K562 (cell line): Measurements from ENCODE around the gene ODAD4. TPM values are rescaled to one million over a fixed set of nuclear protein-coding genes. Genes with fewer than 3 reads are reported as not detected.

Experiments used
- ATAC-seq: fragments of 200-7000 bp; cut with Tn5 transposase; 3 replicates; pipeline ENCODE4 v1.9.1; 2020; ENCODE audit warnings: moderate library complexity
- BruUV-seq: library from RNA; stranded (reverse); fragments of 400-500 nt; replicated peaks from 2 replicates; lab custom pipeline; 2021; lab: Mats Ljungman, UMichigan
- CTCF ChIA-PET: fragments of 300-600 bp; formaldehyde crosslinking; extraction: SDS; loops from one replicate; lab custom pipeline; 2021; ENCODE audit warnings: low intra/inter-chr PET ratio; lab: Yijun Ruan, JAX
- POLR2A ChIA-PET: fragments of 300-600, 350-650 bp; sonication (Branson Sonifier 250); formaldehyde crosslinking; extraction: SDS; loops from one replicate; lab custom pipeline; 2021; ENCODE audit warnings: antibody characterized with exemption, inconsistent platforms; lab: Yijun Ruan, JAX
- DNase-seq, 4 experiments: peaks; one replicate each; pipeline versions ENCODE4 v3.0.0 to v3.0.0-alpha.2; 2011 to 2018; ENCODE audit warnings: low spot score in 3 of 4, mixed read lengths in 3 of 4; ENCODE audit errors: extremely low read depth in 1 of 4
- FAIRE-seq: peaks from 2 replicates; lab custom pipeline; 2011; peaks lifted over from hg19 to GRCh38; lab: Jason Lieb, UNC
- H2AFZ ChIP-seq: 2 replicates; pipeline ENCODE4 v1.6.0; 2011; ENCODE audit warnings: low read depth, low read length, control low read depth, inconsistent platforms
- H3K27ac ChIP-seq: fragments of 200-600 bp; 3 replicates; pipeline ENCODE4 v1.8.0; 2011; ENCODE audit warnings: low read depth, mild to moderate bottlenecking, control low read depth, inconsistent platforms, low read length, moderate library complexity, mixed read lengths; ENCODE audit errors: extremely low read depth
- H3K27me3 ChIP-seq, 2 experiments: fragments of 300-600 bp in 1 of 2; 2 replicates in 1 of 2; 3 replicates in 1 of 2; pipeline versions ENCODE4 v1.6.0 to v1.8.0; 2011; ENCODE audit warnings: inconsistent platforms in 2 of 2, low read length in 2 of 2, mild to moderate bottlenecking in 1 of 2, mixed read lengths in 1 of 2, moderate library complexity in 1 of 2; ENCODE audit not compliant: control insufficient read depth in 2 of 2, insufficient read depth in 2 of 2
- H3K36me3 ChIP-seq: fragments of 300-600 bp; 3 replicates; pipeline ENCODE4 v1.8.0; 2011; ENCODE audit warnings: mild to moderate bottlenecking, low read length, inconsistent platforms; ENCODE audit not compliant: control insufficient read depth, insufficient read depth
- H3K4me1 ChIP-seq, 2 experiments: fragments of 200-600 bp in 1 of 2; replicated peaks in 1 of 2; 2 replicates in 1 of 2; 3 replicates in 1 of 2; pipeline versions ENCODE4 v1.5.1 to v1.8.0; 2011; ENCODE audit warnings: inconsistent platforms in 2 of 2, low read length in 2 of 2, mild to moderate bottlenecking in 1 of 2, mixed read lengths in 1 of 2, moderate library complexity in 1 of 2; ENCODE audit not compliant: control insufficient read depth in 2 of 2, insufficient read depth in 2 of 2
- H3K4me2 ChIP-seq: 2 replicates; pipeline ENCODE4 v1.6.1; 2011; ENCODE audit warnings: low read length, control low read depth, inconsistent platforms, mixed read lengths; ENCODE audit not compliant: insufficient read depth
- H3K4me3 ChIP-seq: fragments of 200-600 bp; sonication (generic), shearing (Covaris generic); 2 replicates; pipeline ENCODE4 v1.5.1; 2016; ENCODE audit warnings: control low read depth, inconsistent platforms
- H3K79me2 ChIP-seq: fragments of 200-600 bp; 3 replicates; pipeline ENCODE4 v1.8.0; 2011; ENCODE audit warnings: low read length, inconsistent platforms; ENCODE audit not compliant: control insufficient read depth, insufficient read depth
- H3K9ac ChIP-seq, 2 experiments: 2 replicates each; pipeline versions ENCODE4 v1.6.0 to v1.6.1; 2011; ENCODE audit warnings: low read depth in 2 of 2, low read length in 2 of 2, control low read depth in 1 of 2, inconsistent platforms in 1 of 2, mild to moderate bottlenecking in 1 of 2, mixed read lengths in 1 of 2; ENCODE audit not compliant: insufficient read depth in 1 of 2
- H3K9me1 ChIP-seq: one replicate; pipeline ENCODE4 v1.6.0; 2011; ENCODE audit warnings: inconsistent platforms, mild to moderate bottlenecking, low read length, moderate library complexity; ENCODE audit not compliant: control insufficient read depth, insufficient read depth
- H3K9me3 ChIP-seq: replicated peaks from 2 replicates; pipeline ENCODE4 v1.5.1; 2011; ENCODE audit warnings: low read depth, low read length, inconsistent platforms; ENCODE audit not compliant: control insufficient read depth, insufficient read depth
- H4K20me1 ChIP-seq: replicated peaks from 2 replicates; pipeline ENCODE4 v1.6.1; 2011; ENCODE audit warnings: low read length, inconsistent platforms, mixed read lengths; ENCODE audit not compliant: control insufficient read depth, insufficient read depth
- HIVEP1 ChIP-seq: fragments of 250-450 bp; sonication (Bioruptor Pico); IDR thresholded peaks from 2 replicates; pipeline ENCODE4 v1.4.0; 2020; ENCODE audit warnings: mild to moderate bottlenecking
- MCM5 ChIP-seq: fragments of 450-650 bp; IDR thresholded peaks from 2 replicates; pipeline ENCODE4 v1.6.1; 2016; ENCODE audit warnings: low read depth
- PATZ1 ChIP-seq: fragments of 250-450 bp; sonication (Bioruptor Pico); IDR thresholded peaks from 2 replicates; pipeline ENCODE4 v1.5.0; 2020; ENCODE audit warnings: mild to moderate bottlenecking, borderline replicate concordance
- PHF8 ChIP-seq: fragments of 200-600 bp; sonication (generic); IDR thresholded peaks from 2 replicates; pipeline ENCODE4 v1.6.1; 2012; ENCODE audit warnings: mixed run types, mild to moderate bottlenecking, inconsistent platforms, low read length, moderate library complexity, borderline replicate concordance
- RB1 ChIP-seq: fragments of 450-650 bp; IDR thresholded peaks from 2 replicates; pipeline ENCODE4 v1.6.1; 2017; ENCODE audit warnings: low read depth, mild to moderate bottlenecking
- SMARCA5 ChIP-seq: fragments of 450-650 bp; IDR thresholded peaks from 2 replicates; pipeline ENCODE4 v1.6.1; 2016
- SREBF1 ChIP-seq: fragments of 150-350 bp; IDR thresholded peaks from 2 replicates; pipeline ENCODE4 v1.6.1; 2014; ENCODE audit warnings: antibody characterized with exemption, low read depth, low read length, borderline replicate concordance
- TSHZ1 ChIP-seq: fragments of 250-450 bp; sonication (Bioruptor Pico); IDR thresholded peaks from 2 replicates; pipeline ENCODE4 v1.4.0; 2020; ENCODE audit warnings: mild to moderate bottlenecking, moderate library complexity
- ZFP36 ChIP-seq: fragments of 150-350 bp; IDR thresholded peaks from 2 replicates; pipeline ENCODE4 v1.6.1; 2018; ENCODE audit warnings: low read length, low read depth; ENCODE audit not compliant: partially characterized antibody
- ZNF134 ChIP-seq: fragments of 250-450 bp; sonication (Bioruptor Pico); conservative IDR thresholded peaks from 2 replicates; pipeline ENCODE4 v1.4.0; 2020
- ZNF143 ChIP-seq: sonication (generic); formaldehyde crosslinking; IDR thresholded peaks from 2 replicates; pipeline ENCODE4 v1.9.0; 2022; ENCODE audit warnings: mild to moderate bottlenecking, missing genetic modification reagents
- ZNF263 ChIP-seq: sonication (generic); formaldehyde crosslinking; IDR thresholded peaks from 2 replicates; pipeline ENCODE4 v1.8.0; 2022; ENCODE audit warnings: mild to moderate bottlenecking, missing genetic modification reagents, borderline replicate concordance
- ZNF395 ChIP-seq: fragments of 200-800 bp; sonication (Bioruptor generic); IDR thresholded peaks from 2 replicates; pipeline ENCODE4 v1.6.1; 2017; ENCODE audit warnings: missing genetic modification characterization, missing compliant biosample characterization
- WGBS: fragments of 100-300 bp; shearing (Covaris generic); methylation state at CpG from one replicate; pipeline ENCODE4 v1.1.6; 2016; ENCODE audit warnings: low coverage, mixed read lengths; ENCODE audit not compliant: insufficient coverage; ENCODE audit errors: missing lambda C conversion rate; 5-methylcytosine and 5-hydroxymethylcytosine counted together
- in situ Hi-C: fragments of 300-500 bp; cut with MboI; formaldehyde crosslinking; loops from 4 replicates; pipeline ENCODE4 v1.15.0; 2018; ENCODE audit warnings: inconsistent platforms, mixed read lengths
- intact Hi-C: fragments of 100-400 bp; cut with micrococcal nuclease; formaldehyde crosslinking; loops from 2 replicates; pipeline ENCODE4 v1.14.2; 2022
- polyA plus RNA-seq, 8 experiments: library from polyadenylated mRNA; depleted of rRNA in 4 of 8; stranded (reverse) in 5 of 8; unstranded in 3 of 8; fragments of >200 nt; fragmentation: Nextera tagmentation in 2 of 8; fragmentation: Illumina TruSeq in 1 of 8; extraction: Ambion mirVana in 2 of 8; extraction: Trizol in 1 of 8; gene quantifications; 2 replicates each; pipeline versions ENCODE4 v1.2.1 to v1.2.3, GENCODE V29; 2011 to 2014; ENCODE audit warnings: inconsistent platforms in 1 of 8, missing spikeins in 1 of 8
- total RNA-seq, 7 experiments: library from RNA; depleted of rRNA in 6 of 7; stranded (reverse); fragments of >200 nt in 6 of 7; fragmentation: Illumina TruSeq in 2 of 7; extraction: Trizol in 2 of 7; gene quantifications; 2 replicates each; pipeline versions ENCODE4 v1.2.1 to v1.2.3, GENCODE V29; 2011 to 2021; ENCODE audit warnings: low replicate concordance in 1 of 7

Gene ODAD4
- total and polyA plus RNA-seq, 9 of the 15 experiments (the other 6 are each of a cell fraction or from before 2014, with no cell fraction given): 0.09 to 0.98 (median 0.51) TPM

GRCh38 chr17:41957869-41958439 is 27.5 kb downstream of the ODAD4 start (continued):
- no peak for TF ChIP-seq HIVEP1 (CRISPR knock-in tag)

GRCh38 chr17:41959030-41959335 is 28.6 kb downstream of the ODAD4 start:
- H3K4me2 ChIP-seq: no peak overlapping the region; the same call in 1 of the 2 replicates
- H3K4me1 ChIP-seq: peaks cover 23 to 29% of the 10 kb centered on the region in 2 experiments
- H3K27me3 ChIP-seq: no peaks in the 10 kb centered on the region
- no peaks in the 10 kb centered on the region for H4K20me1 ChIP-seq
- H3K9me3 ChIP-seq: no peaks in the 10 kb centered on the region
- no peak overlapping the region for H3K27ac ChIP-seq
- peak overlapping the region; percentile 98; the same call in 1 of the 2 replicates for H2AFZ ChIP-seq
- BruUV-seq: no TSS peak
- no peak for ATAC-seq
- FAIRE-seq: no peak
- intact Hi-C loops: loop anchor here (1.0 to 5.0 kb wide), 4 partner anchors 28 to 221 kb away; partner anchors contain the start of genes ACLY and ODAD4
- in situ Hi-C loops: loop anchor here (5.0 kb wide), 1 partner anchor 222 kb away; no protein-coding TSS in a partner anchor
- no peaks in the 10 kb centered on the region for H3K36me3 ChIP-seq
- ChIA-PET POLR2A (interaction anchor here (0.6 to 3.0 kb wide), 8 partner anchors 10 to 545 kb away, joined by 3 to 9 read pairs (median 4); partner anchors contain the start of genes JUP and ODAD4), CTCF (interaction anchor here (1.5 to 1.8 kb wide), 2 partner anchors 29 to 220 kb away, joined by 9 to 14 read pairs; partner anchors contain the start of gene ODAD4)
- no peak overlapping the region; a peak in 1 of 4 replicates for H3K9ac ChIP-seq
- H3K4me3 ChIP-seq: no peak overlapping the region
- no peak for DNase-seq
- WGBS: 92% methylated on average over 1 of the region's 2 CpGs
- peaks cover 3% of the 10 kb centered on the region for H3K9me1 ChIP-seq
- no peaks in the 10 kb centered on the region for H3K79me2 ChIP-seq
- no peak for TF ChIP-seq SMARCA5
- TF ChIP-seq PHF8: no peak
- no peak for TF ChIP-seq MCM5
- TF ChIP-seq ZNF143 (CRISPR knock-in tag): no peak
- TF ChIP-seq RB1: no peak
- no peak for TF ChIP-seq PATZ1 (CRISPR knock-in tag)
- no peak for TF ChIP-seq ZNF395 (CRISPR knock-in tag)
- TF ChIP-seq ZNF263 (CRISPR knock-in tag): no peak
- TF ChIP-seq SREBF1: no peak
- no peak for TF ChIP-seq ZFP36
- TF ChIP-seq TSHZ1 (CRISPR knock-in tag): no peak
- no peak for TF ChIP-seq ZNF134 (CRISPR knock-in tag)
